HepG2 (cell line): ENCODE results near the gene M1AP. TPM values are rescaled to one million over a fixed set of nuclear protein-coding genes. Genes with fewer than 3 reads are reported as not detected.

Experiments
- ATAC-seq: fragments of 200-7000 bp; cut with Tn5 transposase; 3 replicates; pipeline ENCODE4 v1.9.1; 2020; ENCODE audit warnings: mild to moderate bottlenecking, moderate library complexity
- BruUV-seq: library from RNA; stranded (reverse); fragments of 400-500 nt; replicated peaks from 2 replicates; lab custom pipeline; 2021; lab: Mats Ljungman, UMichigan
- CTCF ChIA-PET: fragments of 300-600 bp; formaldehyde crosslinking; extraction: SDS; loops from one replicate; lab custom pipeline; 2021; ENCODE audit warnings: low total read pairs, inconsistent platforms, low intra/inter-chr PET ratio; lab: Yijun Ruan, JAX
- POLR2A ChIA-PET: fragments of 350-600 bp; sonication (Branson Sonifier 250); formaldehyde crosslinking; loops from one replicate; lab custom pipeline; 2020; ENCODE audit warnings: antibody characterized with exemption, inconsistent platforms; lab: Yijun Ruan, JAX
- DNase-seq: peaks from one replicate; pipeline ENCODE4 v3.0.0-alpha.2; 2015; ENCODE audit warnings: low spot score
- FAIRE-seq: peaks from 3 replicates; lab custom pipeline; 2011; peaks lifted over from hg19 to GRCh38; lab: Jason Lieb, UNC
- H2AFZ ChIP-seq: one replicate; pipeline ENCODE4 v1.6.1; 2011; ENCODE audit warnings: low read length, inconsistent platforms
- H3K27ac ChIP-seq: fragments of 300-600 bp; 3 replicates; pipeline ENCODE4 v1.8.0; 2011; ENCODE audit warnings: mixed run types, mild to moderate bottlenecking, mixed read lengths, low read length, inconsistent platforms; ENCODE audit not compliant: insufficient read depth; ENCODE audit errors: extremely low read length
- H3K27me3 ChIP-seq, 2 experiments: fragments of 200-600 bp in 1 of 2; 2 replicates in 1 of 2; 3 replicates in 1 of 2; pipeline versions ENCODE4 v1.6.0 to v1.8.0; 2011; ENCODE audit warnings: low read length in 2 of 2, mild to moderate bottlenecking in 2 of 2, moderate library complexity in 2 of 2, inconsistent platforms in 1 of 2; ENCODE audit not compliant: insufficient read depth in 2 of 2, control insufficient read depth in 1 of 2
- H3K36me3 ChIP-seq, 2 experiments: fragments of 200-600 bp in 1 of 2; replicated peaks in 1 of 2; 2 replicates in 1 of 2; 3 replicates in 1 of 2; pipeline versions ENCODE4 v1.5.1 to v1.8.0; 2011; ENCODE audit warnings: low read length in 2 of 2, inconsistent platforms in 1 of 2; ENCODE audit not compliant: insufficient read depth in 2 of 2, control insufficient read depth in 1 of 2
- H3K4me1 ChIP-seq: 2 replicates; pipeline ENCODE4 v1.5.1; 2012; ENCODE audit warnings: low read length, inconsistent platforms; ENCODE audit not compliant: insufficient read depth
- H3K4me2 ChIP-seq: 2 replicates; pipeline ENCODE4 v1.6.0; 2011; ENCODE audit warnings: low read depth, low read length, inconsistent platforms
- H3K4me3 ChIP-seq, 3 experiments: fragments of 200-600 bp in 1 of 3; sonication (generic), shearing (Covaris generic) in 1 of 3; replicated peaks in 1 of 3; 2 replicates each; pipeline ENCODE4 v1.5.1; 2011 to 2016; ENCODE audit warnings: low read length in 3 of 3, inconsistent platforms in 2 of 3, low read depth in 2 of 3, mild to moderate bottlenecking in 2 of 3, control low read depth in 1 of 3, mixed read lengths in 1 of 3; ENCODE audit not compliant: insufficient read depth in 1 of 3
- H3K79me2 ChIP-seq: one replicate; pipeline ENCODE4 v1.6.1; 2011; ENCODE audit warnings: low read length, inconsistent platforms; ENCODE audit not compliant: insufficient read depth
- H3K9ac ChIP-seq: 2 replicates; pipeline ENCODE4 v1.6.0; 2011; ENCODE audit warnings: mild to moderate bottlenecking, low read depth, low read length, inconsistent platforms; ENCODE audit not compliant: insufficient read depth
- H3K9me3 ChIP-seq: 2 replicates; pipeline ENCODE4 v1.5.1; 2012; ENCODE audit warnings: mild to moderate bottlenecking, low read length
- H4K20me1 ChIP-seq: 2 replicates; pipeline ENCODE4 v1.6.0; 2011; ENCODE audit warnings: inconsistent platforms, mild to moderate bottlenecking, low read length, moderate library complexity; ENCODE audit not compliant: insufficient read depth
- ARNTL ChIP-seq: sonication (generic); formaldehyde crosslinking; IDR thresholded peaks from 2 replicates; pipeline ENCODE4 v1.4.0; 2020; ENCODE audit warnings: mild to moderate bottlenecking, missing genetic modification reagents
- E2F5 ChIP-seq: sonication (generic); formaldehyde crosslinking; conservative IDR thresholded peaks from 2 replicates; pipeline ENCODE4 v1.4.0; 2020; ENCODE audit warnings: missing genetic modification reagents
- ERF ChIP-seq: IDR thresholded peaks from 2 replicates; pipeline ENCODE4 v1.6.1; 2018; ENCODE audit warnings: missing biosample characterization, missing genetic modification reagents
- IRF2 ChIP-seq: IDR thresholded peaks from 2 replicates; pipeline ENCODE4 v1.6.1; 2018; ENCODE audit warnings: missing genetic modification reagents, missing compliant biosample characterization
- IRF9 ChIP-seq: sonication (generic); formaldehyde crosslinking; IDR thresholded peaks from 2 replicates; pipeline ENCODE4 v1.8.0; 2022; ENCODE audit warnings: missing genetic modification reagents, mild to moderate bottlenecking, borderline replicate concordance
- MTERF4 ChIP-seq: sonication (generic); formaldehyde crosslinking; IDR thresholded peaks from 2 replicates; pipeline ENCODE4 v1.8.0; 2023; ENCODE audit warnings: mild to moderate bottlenecking, missing genetic modification reagents
- NONO ChIP-seq, 2 experiments: fragments of 450-650 bp in 1 of 2; sonication (generic) in 1 of 2; formaldehyde crosslinking in 1 of 2; IDR thresholded peaks in 1 of 2; conservative IDR thresholded peaks in 1 of 2; 2 replicates each; pipeline versions ENCODE4 v1.6.1 to v1.8.0; 2017 to 2022; ENCODE audit warnings: mild to moderate bottlenecking in 1 of 2, missing genetic modification reagents in 1 of 2, moderate library complexity in 1 of 2
- SPEN ChIP-seq: sonication (generic); formaldehyde crosslinking; IDR thresholded peaks from 2 replicates; pipeline ENCODE4 v1.5.1; 2020; ENCODE audit warnings: low read depth, mild to moderate bottlenecking, missing genetic modification reagents
- ZNF333 ChIP-seq: sonication (generic); formaldehyde crosslinking; IDR thresholded peaks from 2 replicates; pipeline ENCODE4 v1.4.0; 2020; ENCODE audit warnings: mild to moderate bottlenecking, missing genetic modification reagents, borderline replicate concordance
- ZNF343 ChIP-seq: sonication (generic); formaldehyde crosslinking; IDR thresholded peaks from 2 replicates; pipeline ENCODE4 v1.4.0; 2020; ENCODE audit warnings: mild to moderate bottlenecking, missing genetic modification reagents
- WGBS: methylation state at CpG from one replicate; pipeline ENCODE4 v1.1.6; 2017; ENCODE audit warnings: low lambda C conversion rate; 5-methylcytosine and 5-hydroxymethylcytosine counted together
- in situ Hi-C: cut with HindIII; loops from 2 replicates; pipeline ENCODE4 v1.10.0; 2017; ENCODE audit warnings: low pct_unique_long_range_greater_than_20kb; ENCODE audit not compliant: extremely low pct_ligation_motif_present
- intact Hi-C: fragments of 100-400 bp; cut with micrococcal nuclease; formaldehyde crosslinking; loops from one replicate; pipeline ENCODE4 v1.10.0; 2022; ENCODE audit not compliant: unreplicated experiment
- polyA plus RNA-seq, 8 experiments: library from polyadenylated mRNA; depleted of rRNA in 3 of 8; stranded (reverse) in 7 of 8; unstranded in 1 of 8; fragments of >200 nt; fragmentation: Illumina TruSeq in 4 of 8; extraction: Trizol in 4 of 8; gene quantifications; 2 replicates each; pipeline versions ENCODE4 v1.2.1 to v1.2.3, GENCODE V29; 2011 to 2016; ENCODE audit warnings: low read depth in 4 of 8, missing spikeins in 1 of 8, mixed read lengths in 1 of 8; ENCODE audit not compliant: insufficient read depth in 1 of 8
- total RNA-seq, 5 experiments: library from RNA; depleted of rRNA; stranded (reverse); fragments of >200 nt; fragmentation: Illumina TruSeq; extraction: Trizol; gene quantifications; 2 replicates each; pipeline ENCODE4 v1.2.3, GENCODE V29; 2016; ENCODE audit warnings: low read depth in 1 of 5

Gene M1AP
- total and polyA plus RNA-seq, 2 of the 13 experiments (the other 11 are each of a cell fraction or from before 2014, with no cell fraction given) = not detected

- Histone ChIP-seq H4K20me1 (no peaks in the 10 kb centered on the region), H3K4me3 (no peak overlapping the region), H3K27ac (no peak overlapping the region), H3K9me3 (no peaks in the 10 kb centered on the region), H3K36me3 (no peaks in the 10 kb centered on the region), H3K9ac (no peak overlapping the region), H2AFZ (no peak overlapping the region), H3K27me3 (0 out of 5 replicates have a peak, but pooled peaks cover 0 to 4% of the 10 kb centered on the region in 2 experiments), H3K4me2 (no peak overlapping the region), H3K79me2 (no peaks in the 10 kb centered on the region), H3K4me1 (peaks cover 17% of the 10 kb centered on the region; the same call in 1 of the 2 replicates)
- TF ChIP-seq MTERF4 (CRISPR knock-in tag) (no peak), SPEN (CRISPR knock-in tag) (no peak), IRF2 (CRISPR knock-in tag) (no peak), IRF9 (CRISPR knock-in tag) (no peak), ARNTL (CRISPR knock-in tag) (no peak), ZNF333 (CRISPR knock-in tag) (no peak), ERF (CRISPR knock-in tag) (no peak), E2F5 (CRISPR knock-in tag) (no peak), NONO (IDR thresholded peaks at IDR 0.05) (no peak), NONO (CRISPR knock-in tag; conservative IDR thresholded peaks at IDR 0.05) (no peak), ZNF343 (no peak)
- intact Hi-C loops (no loop called here), in situ Hi-C loops (no loop called here)
- no peak for FAIRE-seq
- no peak for DNase-seq
- CTCF ChIA-PET = no interaction called here
- BruUV-seq = no TSS peak
- ATAC-seq = no peak
- POLR2A ChIA-PET = interaction anchor here (0.8 kb wide), 1 partner anchor 187 kb away, joined by 3 read pairs; no protein-coding TSS in a partner anchor
- WGBS = 50% methylated on average over 1 of the region's 1 CpG
These were observed 40.8 kb upstream of the M1AP start for GRCh38 chr2:74688881-74689280.
